ENCODE results near the gene ZNF765.
"Not testable (repeated sequence)": the region's sequence is repeated elsewhere in the genome, so short reads cannot be mapped to it uniquely, and the experiment has no call there.

ZNF765 gene

DNA sequence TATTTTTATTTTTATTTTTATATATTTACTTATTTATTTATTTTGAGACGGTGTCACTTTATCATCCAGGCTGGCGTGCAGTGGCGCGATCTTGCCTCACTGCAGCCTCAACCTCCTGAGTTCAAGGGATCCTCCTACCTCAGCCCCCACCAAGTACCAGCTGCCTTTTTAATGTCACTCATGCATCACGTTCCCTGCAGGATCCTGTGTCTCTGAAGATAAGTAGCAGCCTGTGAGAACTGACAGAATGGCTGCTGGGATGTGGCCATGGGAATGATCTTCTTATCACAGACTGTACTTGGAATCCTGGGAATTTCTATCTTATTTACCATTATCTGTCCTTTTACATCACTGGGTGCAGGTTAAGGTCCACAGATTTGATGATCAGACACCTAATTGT lies 27.6 kb downstream of the ZNF765 start:
- no peak for DNase-seq (ENCODE audit: low spot score)

- not testable (repeated sequence) for DNase-seq (ENCODE audit: low spot score)
These were observed 28.1 kb downstream of the ZNF765 start for GRCh38 chr19:53423074-53423473.

DNA sequence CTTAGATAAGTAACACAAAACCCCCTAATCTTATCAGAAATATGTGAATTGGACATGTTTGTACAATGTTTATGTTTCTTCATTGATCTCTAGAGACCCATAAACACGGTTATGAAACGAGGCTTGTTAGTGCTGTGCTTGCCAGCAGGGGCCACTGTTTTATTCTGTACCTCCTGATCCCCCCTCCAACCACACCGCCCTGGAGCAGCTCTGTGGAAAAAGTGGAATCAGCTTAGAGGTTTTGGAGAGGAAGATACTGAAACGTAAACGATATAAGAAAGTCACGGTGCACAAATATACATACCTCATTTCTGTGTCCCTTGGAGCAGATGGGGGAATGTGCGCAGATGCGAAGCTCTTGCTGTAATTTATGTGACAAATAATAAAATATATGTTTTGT lies 28.7 kb downstream of the ZNF765 start:
- DNase-seq (ENCODE audit: low spot score), result not testable (repeated sequence)

- DNase-seq (ENCODE audit: low spot score), result peak; percentile 80
These were observed 30.1 kb downstream of the ZNF765 start for GRCh38 chr19:53424968-53425597.

DNA sequence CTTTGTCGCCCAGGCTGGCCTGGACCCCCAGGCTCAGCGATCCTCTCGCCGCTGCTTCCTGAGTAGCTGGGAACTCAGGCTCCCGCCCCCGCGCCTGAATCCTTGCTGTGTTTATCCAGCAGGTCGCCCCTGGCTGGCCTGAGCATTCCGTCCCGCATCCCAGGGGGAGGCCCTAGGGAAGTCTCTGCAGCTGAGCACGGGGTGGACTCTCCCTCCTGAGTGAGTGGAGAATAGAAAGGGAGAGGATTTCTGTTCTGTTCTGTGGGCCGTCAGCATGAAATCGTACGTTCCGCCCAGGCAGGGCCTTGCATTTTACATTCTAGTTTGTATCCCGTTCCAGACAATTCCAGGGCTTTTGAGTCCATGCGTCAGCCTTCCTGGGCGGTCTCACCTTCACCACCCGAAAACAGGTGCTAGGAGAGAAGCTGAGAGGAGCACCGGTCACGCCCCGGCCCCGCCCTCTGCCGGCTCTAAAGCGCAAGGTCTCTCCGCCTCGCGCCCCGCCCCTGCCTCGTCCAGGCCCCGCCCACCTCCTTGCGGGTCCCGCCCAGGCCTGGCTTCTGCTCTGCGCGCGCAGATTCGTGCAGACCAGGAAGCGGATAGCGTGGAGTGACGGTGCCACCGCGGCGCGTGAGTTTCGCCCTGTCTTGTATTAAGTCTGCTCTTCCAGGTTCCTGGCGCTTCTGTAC lies 36.6 kb downstream of the ZNF765 start, which contains the start of gene ZNF761:
ZNF761 (plus strand) TSS at position 586 of the 689 bp plus-strand sequence. CDS start 15,285 bp downstream, outside the sequence.
- peak; percentile 97 for DNase-seq (ENCODE audit: low spot score)

- peak; percentile 28 for DNase-seq (ENCODE audit: low spot score)
These were observed 37.2 kb downstream of the ZNF765 start for GRCh38 chr19:53432088-53432661.

DNA sequence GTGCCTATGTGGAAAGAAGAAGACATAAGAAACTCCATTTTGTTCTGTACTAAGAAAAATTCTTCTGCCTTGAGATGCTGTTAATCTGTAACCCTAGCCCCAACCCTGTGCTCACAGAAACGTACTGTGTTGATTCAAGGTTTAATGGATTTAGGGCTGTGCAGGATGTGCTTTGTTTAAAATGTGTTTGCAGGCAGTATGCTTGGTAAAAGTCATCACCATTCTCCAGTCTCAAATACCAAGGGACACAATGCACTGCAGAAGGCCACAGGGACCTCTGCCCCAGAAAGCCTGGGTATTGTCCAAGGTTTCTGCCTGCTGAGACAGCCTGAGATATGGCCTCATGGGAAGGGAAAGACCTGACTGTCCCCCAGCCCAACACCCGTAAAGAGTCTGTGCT lies 48.9 kb downstream of the ZNF765 start:
- DNase-seq (ENCODE audit: low spot score), result not testable (repeated sequence)

GRCh38 chr19:53447196-53447595 lies 52.2 kb downstream of the ZNF765 start:
- DNase-seq (ENCODE audit: low spot score), result not testable (repeated sequence)

- DNase-seq (ENCODE audit: low spot score), result no peak
These were observed 60.9 kb downstream of the ZNF765 start for GRCh38 chr19:53455828-53456227.

GRCh38 chr19:53460131-53460721 lies 65.3 kb downstream of the ZNF765 start:
- not testable (repeated sequence) for DNase-seq (ENCODE audit: low spot score)

- DNase-seq (ENCODE audit: low spot score), result no peak
These were observed 66.9 kb downstream of the ZNF765 start for GRCh38 chr19:53461866-53462265.

DNA sequence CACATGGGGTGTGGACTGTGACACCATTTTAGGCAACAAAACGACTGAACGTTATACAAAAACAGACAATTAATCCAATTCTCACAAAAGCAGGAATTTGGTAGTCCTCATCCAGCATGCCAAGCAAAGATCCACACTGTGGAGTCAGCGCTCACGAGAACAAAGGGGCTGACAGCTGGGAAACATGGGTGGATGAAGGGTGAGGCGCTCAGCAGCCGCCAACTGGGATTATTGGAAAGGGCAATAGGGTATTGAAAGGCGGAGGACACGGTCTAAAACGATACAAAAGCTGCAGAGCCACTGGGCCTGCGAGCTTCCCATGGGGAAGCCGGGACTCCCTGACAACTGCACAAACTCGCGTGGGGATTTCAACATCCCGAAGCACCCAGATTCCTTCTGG lies 67.9 kb downstream of the ZNF765 start:
- no peak for DNase-seq (ENCODE audit: low spot score)

- DNase-seq (ENCODE audit: low spot score), result peak; percentile 27
These were observed 68.3 kb downstream of the ZNF765 start for GRCh38 chr19:53463263-53463662.

GRCh38 chr19:53466726-53467484 lies 72.0 kb downstream of the ZNF765 start:
- peak; percentile 23 for DNase-seq (ENCODE audit: low spot score)

DNA sequence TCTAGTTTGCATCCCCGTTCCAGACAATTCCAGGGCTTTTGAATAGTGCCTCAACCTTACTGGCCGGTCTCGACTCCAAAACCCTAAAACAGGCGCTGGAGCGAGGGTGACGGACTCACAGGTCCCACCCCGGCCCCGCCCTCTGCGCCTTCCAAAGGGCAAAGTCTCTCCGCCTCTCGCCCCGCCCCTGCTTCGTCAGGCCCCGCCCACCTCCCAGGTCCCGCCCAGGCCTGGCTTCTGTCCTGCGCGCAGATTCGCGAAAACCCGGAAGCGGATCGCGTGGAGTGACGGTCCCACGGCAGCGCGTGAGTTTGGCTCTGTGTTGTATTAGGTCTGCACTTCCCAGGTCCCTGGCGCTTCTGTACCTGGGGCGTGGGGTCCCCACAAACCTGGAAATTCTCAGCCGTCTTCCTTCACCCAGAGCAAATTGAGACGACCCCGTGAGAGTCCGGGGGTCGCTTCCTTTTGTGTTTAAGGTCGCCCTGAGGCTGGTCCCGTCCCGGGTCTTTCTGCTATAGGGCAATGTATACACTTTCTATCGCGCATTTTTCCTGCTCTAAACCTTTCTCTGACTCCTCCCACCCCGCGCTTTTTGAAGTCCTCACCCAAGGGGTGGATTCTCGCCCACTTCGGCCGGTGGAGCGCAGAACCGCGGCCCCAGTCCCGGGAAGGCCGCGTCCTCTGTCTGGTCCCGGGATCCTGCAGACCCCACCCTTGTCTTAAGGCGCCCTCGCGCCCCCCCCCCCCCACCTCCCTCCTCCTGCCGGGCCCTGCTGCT lies 72.7 kb downstream of the ZNF765 start, which contains the start of gene ZNF813:
ZNF813 (plus strand) TSS at position 249 of the 778 bp plus-strand sequence. CDS start 16,090 bp downstream, outside the sequence.
- DNase-seq (ENCODE audit: low spot score), result peak; percentile 97

GRCh38 chr19:53468628-53469027 lies 73.7 kb downstream of the ZNF765 start:
- DNase-seq (ENCODE audit: low spot score), result not testable (repeated sequence)

GRCh38 chr19:53471916-53472315 lies 77.0 kb downstream of the ZNF765 start:
- no peak for DNase-seq (ENCODE audit: low spot score)

DNA sequence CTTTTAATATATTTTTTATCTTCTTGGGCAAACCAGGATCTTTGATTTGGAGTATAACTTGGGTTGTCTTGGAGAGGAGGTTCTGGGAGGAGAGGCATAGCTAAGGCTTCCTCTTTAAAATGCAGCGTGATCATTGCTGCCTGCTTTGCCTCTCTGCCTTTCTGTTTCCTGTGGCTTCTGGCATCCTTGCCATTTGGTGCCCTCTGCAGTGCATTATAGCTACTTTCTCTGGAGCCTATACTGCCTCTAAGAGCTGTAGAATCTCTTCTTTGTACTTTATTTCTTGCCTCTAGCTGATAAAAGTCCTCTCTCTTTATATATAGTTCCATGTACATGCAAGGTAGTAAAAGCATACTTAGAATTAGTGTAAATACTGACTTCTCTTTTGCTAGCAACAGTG lies 79.9 kb downstream of the ZNF765 start:
- not testable (repeated sequence) for DNase-seq (ENCODE audit: low spot score)

DNA sequence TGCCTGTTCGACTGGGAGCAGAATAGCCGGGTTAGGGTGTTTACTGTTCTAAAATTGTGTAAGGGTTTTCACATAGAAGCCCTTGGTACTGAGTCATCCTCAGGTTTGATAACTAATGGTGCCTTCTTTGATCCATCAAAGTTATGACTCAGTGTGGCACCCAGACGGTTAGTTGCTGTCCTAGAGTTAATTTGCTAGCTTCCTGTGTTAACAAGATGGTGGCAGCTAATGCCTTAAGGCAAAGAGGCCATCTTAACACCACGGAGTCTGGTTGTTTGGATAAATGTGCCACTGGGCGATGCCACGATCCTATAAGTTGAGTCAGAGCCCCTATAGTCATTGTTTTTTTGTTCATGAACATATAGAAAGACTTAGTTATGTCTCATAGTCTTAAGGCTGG lies 80.5 kb downstream of the ZNF765 start:
- not testable (repeated sequence) for DNase-seq (ENCODE audit: low spot score)

Measured in GM03348 (cell line).